ENCODE data around the gene TTC9. TPM values are rescaled to one million over a fixed set of nuclear protein-coding genes. Genes with fewer than 3 reads are reported as not detected.

Gene TTC9
- total RNA-seq, 2 experiments from 2014 or later: 6.4 to 8.3 TPM

DNA sequence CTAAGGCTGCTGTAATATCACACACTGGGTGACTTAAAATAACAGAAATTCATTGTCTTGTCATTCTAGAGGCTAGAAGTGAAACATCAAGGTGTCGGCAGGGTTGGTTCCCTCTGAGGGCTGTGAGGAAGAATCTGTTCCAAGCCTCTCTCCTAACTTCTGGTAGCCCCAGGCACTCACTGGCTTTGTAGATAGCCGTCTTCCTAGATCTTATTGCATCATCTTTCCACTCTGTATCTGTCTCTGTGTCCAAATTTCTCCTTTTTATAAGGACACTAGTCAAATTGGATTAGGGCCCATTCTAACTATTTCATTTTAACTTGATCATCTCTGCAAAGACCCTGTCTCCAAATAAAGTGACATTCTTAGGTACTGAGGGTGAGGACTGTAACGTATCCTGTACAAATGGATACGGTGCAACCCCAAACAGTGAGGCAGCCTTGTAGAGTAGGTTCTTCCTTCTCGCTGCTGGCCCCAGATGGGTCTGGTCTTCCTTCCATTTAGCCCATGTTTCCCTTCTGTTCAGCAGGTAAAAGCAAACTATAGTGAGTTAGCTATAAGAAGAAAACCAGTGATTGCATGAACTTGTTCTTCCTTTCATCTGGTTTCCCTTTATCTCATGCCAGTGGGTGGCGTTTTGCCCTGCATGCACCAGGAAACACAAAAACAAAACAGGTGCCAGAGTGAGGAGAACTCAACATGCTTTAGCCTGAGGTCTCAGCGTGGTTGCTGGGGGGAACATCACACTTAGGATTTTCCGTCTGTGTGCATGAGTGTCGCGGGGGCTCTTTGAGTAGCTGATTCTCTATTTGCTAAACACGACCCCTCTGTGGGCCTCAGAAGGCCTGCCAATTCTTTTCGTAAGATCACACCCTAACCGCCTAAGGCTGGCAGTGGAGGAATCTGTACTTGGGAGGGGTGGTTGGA lies 19.5 kb downstream of the TTC9 start:
- intact Hi-C loops (cut with DNase I, micrococcal nuclease): loop anchor here in 1 of 2 experiments (1.0 kb wide), 1 partner anchor 20 kb away; the partner anchor contains the start of gene TTC9
- Mint-ChIP-seq H3K36me3 (ENCODE audit: low read depth) (peaks cover 11% of the 10 kb centered on the region), H3K9me3 (ENCODE audit: low read depth) (no peaks in the 10 kb centered on the region), H3K27ac (peak overlapping the region; percentile 99), H3K4me1 (peaks cover 87% of the 10 kb centered on the region), H3K4me3 (peak overlapping the region; percentile 68), H3K27me3 (no peaks in the 10 kb centered on the region)
- ChIA-PET CTCF (interaction anchor here (0.7 to 2.1 kb wide), 5 partner anchors 15 to 1927 kb away, joined by 3 to 6 read pairs (median 4); partner anchors contain the start of gene TTC9), POLR2A (interaction anchor here (1.0 kb wide), 1 partner anchor 148 kb away, joined by 4 read pairs; the partner anchor contains the start of gene MAP3K9)
- peak; percentile 76 for DNase-seq
- peak; percentile 78 for ATAC-seq

DNA sequence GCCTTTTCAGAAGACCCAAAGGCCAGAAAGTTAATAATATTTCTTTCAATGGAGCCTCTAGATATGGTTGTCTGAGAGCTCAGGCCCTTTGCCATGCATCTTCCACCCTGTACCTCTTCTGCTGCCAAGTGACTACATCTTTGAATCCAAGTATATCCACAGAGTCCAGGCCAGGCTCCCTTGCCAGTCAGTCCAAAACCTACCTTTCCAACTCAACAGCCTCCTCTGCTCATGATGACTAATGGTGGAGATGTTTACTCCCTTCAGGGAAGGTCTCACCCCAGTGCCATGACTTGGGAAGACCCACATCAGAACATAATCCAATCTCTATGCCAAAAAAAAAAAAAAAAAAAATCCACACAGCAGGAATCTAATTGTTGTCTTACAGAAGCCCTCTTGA lies 20.4 kb downstream of the TTC9 start:
- no peak for ATAC-seq
- ChIA-PET POLR2A (interaction anchor here (1.0 kb wide), 1 partner anchor 148 kb away, joined by 4 read pairs; the partner anchor contains the start of gene MAP3K9), CTCF (interaction anchor here (1.7 to 2.1 kb wide), 2 partner anchors 15 to 21 kb away, joined by 4 to 6 read pairs; partner anchors contain the start of gene TTC9)
- Mint-ChIP-seq H3K4me1 (peaks cover 81% of the 10 kb centered on the region), H3K9me3 (ENCODE audit: low read depth) (no peaks in the 10 kb centered on the region), H3K4me3 (no peak overlapping the region), H3K27ac (peak overlapping the region; percentile 99), H3K36me3 (ENCODE audit: low read depth) (peaks cover 16% of the 10 kb centered on the region), H3K27me3 (no peaks in the 10 kb centered on the region)
- no peak for DNase-seq
- intact Hi-C loops (cut with DNase I, micrococcal nuclease): no loop called here

GRCh38 chr14:70662816-70663215 lies 21.1 kb downstream of the TTC9 start:
- peaks cover 18% of the 10 kb centered on the region for H3K36me3 Mint-ChIP-seq (ENCODE audit: low read depth)
- DNase-seq (no peak), ATAC-seq (no peak)
- H3K4me1 Mint-ChIP-seq: peaks cover 75% of the 10 kb centered on the region
- H3K27me3 Mint-ChIP-seq: no peaks in the 10 kb centered on the region
- no peak overlapping the region for H3K4me3 Mint-ChIP-seq
- CTCF ChIA-PET: interaction anchor here (2.1 kb wide), 1 partner anchor 22 kb away, joined by 6 read pairs; the partner anchor contains the start of gene TTC9
- peak overlapping the region; percentile 7 for H3K27ac Mint-ChIP-seq
- POLR2A ChIA-PET: no interaction called here
- intact Hi-C loops (cut with DNase I, micrococcal nuclease): no loop called here
- H3K9me3 Mint-ChIP-seq (ENCODE audit: low read depth): no peaks in the 10 kb centered on the region

- no peaks in the 10 kb centered on the region for H3K27me3 Mint-ChIP-seq
- ChIA-PET POLR2A (interaction anchor here (1.0 kb wide), 1 partner anchor 28 kb away, joined by 3 read pairs; no protein-coding TSS in a partner anchor), CTCF (no interaction called here)
- no peak for DNase-seq
- no peak overlapping the region for H3K27ac Mint-ChIP-seq
- peaks cover 67% of the 10 kb centered on the region for H3K4me1 Mint-ChIP-seq
- intact Hi-C loops (cut with DNase I, micrococcal nuclease): no loop called here
- H3K9me3 Mint-ChIP-seq (ENCODE audit: low read depth): no peaks in the 10 kb centered on the region
- peaks cover 21% of the 10 kb centered on the region for H3K36me3 Mint-ChIP-seq (ENCODE audit: low read depth)
- no peak for ATAC-seq
- no peak overlapping the region for H3K4me3 Mint-ChIP-seq
Measured at GRCh38 chr14:70663707-70664179, 22.0 kb downstream of the TTC9 start.

- Mint-ChIP-seq H3K36me3 (ENCODE audit: low read depth) (peaks cover 21% of the 10 kb centered on the region), H3K27me3 (no peaks in the 10 kb centered on the region), H3K4me1 (peaks cover 56% of the 10 kb centered on the region), H3K27ac (peak overlapping the region; percentile 67), H3K9me3 (ENCODE audit: low read depth) (no peaks in the 10 kb centered on the region), H3K4me3 (no peak overlapping the region)
- intact Hi-C loops (cut with DNase I, micrococcal nuclease): loop anchor here in 1 of 2 experiments (5.0 kb wide), 1 partner anchor 217 kb away; no protein-coding TSS in a partner anchor
- ChIA-PET POLR2A (no interaction called here), CTCF (interaction anchor here (0.8 kb wide), 1 partner anchor 681 kb away, joined by 3 read pairs; no protein-coding TSS in a partner anchor)
- DNase-seq (no peak), ATAC-seq (no peak)
Measured at GRCh38 chr14:70664698-70665447, 23.2 kb downstream of the TTC9 start.

- Mint-ChIP-seq H3K9me3 (ENCODE audit: low read depth) (no peaks in the 10 kb centered on the region), H3K36me3 (ENCODE audit: low read depth) (peaks cover 24% of the 10 kb centered on the region), H3K4me1 (peaks cover 47% of the 10 kb centered on the region), H3K27me3 (no peaks in the 10 kb centered on the region), H3K4me3 (no peak overlapping the region), H3K27ac (peak overlapping the region; percentile 67)
- ChIA-PET CTCF (interaction anchor here (1.2 kb wide), 1 partner anchor 152 kb away, joined by 4 read pairs; no protein-coding TSS in a partner anchor), POLR2A (interaction anchor here (0.6 kb wide), 1 partner anchor 77 kb away, joined by 3 read pairs; no protein-coding TSS in a partner anchor)
- ATAC-seq: peak; percentile 54
- intact Hi-C loops (cut with DNase I, micrococcal nuclease): loop anchor here in 1 of 2 experiments (5.0 kb wide), 1 partner anchor 217 kb away; no protein-coding TSS in a partner anchor
- DNase-seq: peak; percentile 28
Measured at GRCh38 chr14:70665448-70666360, 24.0 kb downstream of the TTC9 start.

- Mint-ChIP-seq H3K27me3 (no peaks in the 10 kb centered on the region), H3K4me1 (peaks cover 41% of the 10 kb centered on the region), H3K4me3 (no peak overlapping the region), H3K9me3 (ENCODE audit: low read depth) (no peaks in the 10 kb centered on the region), H3K36me3 (ENCODE audit: low read depth) (peaks cover 24% of the 10 kb centered on the region), H3K27ac (no peak overlapping the region)
- CTCF ChIA-PET: interaction anchor here (0.9 to 1.2 kb wide), 2 partner anchors 23 to 152 kb away, joined by 3 to 4 read pairs; no protein-coding TSS in a partner anchor
- intact Hi-C loops (cut with DNase I, micrococcal nuclease): loop anchor here in 1 of 2 experiments (5.0 kb wide), 1 partner anchor 216 kb away; no protein-coding TSS in a partner anchor
- no peak for ATAC-seq
- DNase-seq: no peak
- POLR2A ChIA-PET: interaction anchor here (0.6 kb wide), 1 partner anchor 76 kb away, joined by 3 read pairs; no protein-coding TSS in a partner anchor
Measured at GRCh38 chr14:70666361-70666686, 24.6 kb downstream of the TTC9 start.

- POLR2A ChIA-PET: no interaction called here
- ATAC-seq: no peak
- no peak overlapping the region for H3K4me3 Mint-ChIP-seq
Measured at GRCh38 chr14:70670992-70671651, 29.4 kb downstream of the TTC9 start.

GRCh38 chr14:70671652-70672644 lies 30.2 kb downstream of the TTC9 start:
- CTCF ChIA-PET: no interaction called here

More at GRCh38 chr14:70670992-70671651, 29.4 kb downstream of the TTC9 start:
- CTCF ChIA-PET: no interaction called here
- Mint-ChIP-seq H3K27ac (no peak overlapping the region), H3K27me3 (no peaks in the 10 kb centered on the region), H3K36me3 (ENCODE audit: low read depth) (peaks cover 21% of the 10 kb centered on the region), H3K4me1 (peaks cover 5% of the 10 kb centered on the region), H3K9me3 (ENCODE audit: low read depth) (no peaks in the 10 kb centered on the region)
- intact Hi-C loops (cut with DNase I, micrococcal nuclease): no loop called here
- no peak for DNase-seq

More at GRCh38 chr14:70671652-70672644, 30.2 kb downstream of the TTC9 start:
- Mint-ChIP-seq H3K4me3 (no peak overlapping the region), H3K27me3 (no peaks in the 10 kb centered on the region), H3K9me3 (ENCODE audit: low read depth) (no peaks in the 10 kb centered on the region), H3K4me1 (peaks cover 3% of the 10 kb centered on the region), H3K27ac (no peak overlapping the region), H3K36me3 (ENCODE audit: low read depth) (peaks cover 17% of the 10 kb centered on the region)
- no peak for DNase-seq
- POLR2A ChIA-PET: interaction anchor here (0.7 kb wide), 1 partner anchor 137 kb away, joined by 3 read pairs; the partner anchor contains the start of gene MAP3K9
- ATAC-seq: no peak
- intact Hi-C loops (cut with DNase I, micrococcal nuclease): no loop called here

All from activated CD4-positive, alpha-beta T cell treated with anti-CD3 and anti-CD28 coated beads for 36 hours (primary cell).